Activated T-cell treated with anti-CD3 and anti-CD28 coated beads, Interleukin-2, amount 50 U/mL, for 4 hours (primary cell): ENCODE measurements around the gene GSC. TPM values are rescaled to one million over a fixed set of nuclear protein-coding genes. Genes with fewer than 3 reads are reported as not detected.
"Not testable (repeated sequence)": the region's sequence is repeated elsewhere in the genome, so short reads cannot be mapped to it uniquely, and the experiment has no call there.

Experiments
- ATAC-seq, 2 donors: fragments of 200-7000 bp; cut with Tn5 transposase; one replicate each; pipeline ENCODE4 v1.10.0; 2021
- DNase-seq: peaks from one replicate; pipeline ENCODE4 v3.0.0-alpha.2; 2020
- H3K27me3 Mint-ChIP-seq: one replicate; pipeline ENCODE4 v1.8.0; 2021; ENCODE audit warnings: low read depth, mixed read lengths
- H3K36me3 Mint-ChIP-seq: one replicate; pipeline ENCODE4 v1.8.0; 2022; ENCODE audit warnings: mixed read lengths; ENCODE audit not compliant: insufficient read depth
- H3K4me1 Mint-ChIP-seq: one replicate; pipeline ENCODE4 v1.8.0; 2021; ENCODE audit warnings: low read depth, mixed read lengths
- H3K4me3 Mint-ChIP-seq: one replicate; pipeline ENCODE4 v1.8.0; 2021; ENCODE audit warnings: mild to moderate bottlenecking, moderate library complexity, mixed read lengths
- H3K9me3 Mint-ChIP-seq: one replicate; pipeline ENCODE4 v1.8.0; 2021; ENCODE audit warnings: mixed read lengths
- total RNA-seq, 3 donors: library from RNA; stranded (reverse); gene quantifications; one replicate each; pipeline ENCODE4 v1.2.1, GENCODE V29; 2021

Gene GSC
- not detected for total RNA-seq

DNA sequence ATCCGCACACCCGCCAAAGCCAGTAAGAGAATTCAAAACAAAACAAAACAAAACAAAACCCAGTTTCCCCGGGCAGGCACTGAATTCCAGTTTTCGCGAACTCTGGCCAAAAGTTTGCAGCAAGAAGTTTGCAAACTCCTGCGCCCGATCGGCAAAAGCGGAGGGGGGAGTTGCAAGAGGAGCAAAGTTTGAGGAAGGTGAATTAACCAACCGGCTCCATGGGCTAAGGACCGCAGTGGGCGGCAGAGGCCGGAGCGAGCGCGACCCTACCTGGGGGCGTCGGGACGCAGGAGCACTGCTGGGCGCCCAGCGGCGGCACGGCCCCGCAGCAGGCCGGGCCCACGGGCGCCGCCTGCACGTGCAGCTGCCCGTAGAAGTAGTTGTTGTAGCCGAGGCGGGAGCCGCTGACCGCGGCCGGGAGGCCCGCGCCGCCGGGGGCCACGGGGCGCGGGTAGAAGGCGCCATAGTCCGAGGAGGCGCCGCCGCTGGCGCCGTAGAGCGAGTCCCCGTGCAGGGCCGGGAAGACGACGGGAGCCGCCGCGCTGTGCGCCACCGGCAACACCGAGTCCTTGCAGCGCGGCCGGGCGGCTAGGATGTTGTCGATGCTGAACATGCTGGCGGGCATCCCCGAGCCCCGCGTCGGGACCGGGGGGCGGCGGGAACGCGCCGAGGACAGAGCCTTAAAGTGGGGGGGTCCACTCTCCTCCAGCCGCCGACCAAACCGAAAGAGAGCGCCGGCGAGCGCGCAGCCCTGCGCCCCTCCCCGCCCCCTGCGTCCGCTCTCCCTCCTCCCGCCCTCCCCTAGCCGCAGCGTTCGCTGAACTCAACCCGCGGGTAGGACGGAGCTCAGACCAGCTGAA lies at the start of gene GSC:
TSS of gene GSC (minus strand) at position 723 of the 860 bp plus-strand sequence. CDS start at position 625, 98 bp downstream.
- no peaks in the 10 kb centered on the region for H3K36me3 Mint-ChIP-seq
- peak within 1 kb of the TSS; percentile 68 for H3K4me3 Mint-ChIP-seq
- DNase-seq: no peak
- H3K9me3 Mint-ChIP-seq: no peaks in the 10 kb centered on the region
- peaks cover 13% of the 10 kb centered on the region for H3K4me1 Mint-ChIP-seq
- H3K27me3 Mint-ChIP-seq: peaks cover 80% of the 10 kb centered on the region
- peak; percentile 47 to 52 for ATAC-seq

GRCh38 chr14:94819531-94819930 lies 49.6 kb upstream of the GSC start:
- H3K36me3 Mint-ChIP-seq: no peaks in the 10 kb centered on the region
- no peaks in the 10 kb centered on the region for H3K4me1 Mint-ChIP-seq
- ATAC-seq (no peak), DNase-seq (no peak)
- peaks cover 4% of the 10 kb centered on the region for H3K9me3 Mint-ChIP-seq
- H3K27me3 Mint-ChIP-seq: peaks cover 6% of the 10 kb centered on the region
- no peak overlapping the region for H3K4me3 Mint-ChIP-seq

GRCh38 chr14:94816113-94816512 lies 46.2 kb upstream of the GSC start:
- Mint-ChIP-seq H3K4me3 (no peak overlapping the region), H3K9me3 (no peaks in the 10 kb centered on the region), H3K4me1 (no peaks in the 10 kb centered on the region), H3K27me3 (peaks cover 2% of the 10 kb centered on the region), H3K36me3 (no peaks in the 10 kb centered on the region)
- no peak for DNase-seq
- no peak for ATAC-seq

- no peak for ATAC-seq
- DNase-seq: no peak
- no peaks in the 10 kb centered on the region for H3K36me3 Mint-ChIP-seq
- H3K9me3 Mint-ChIP-seq: no peaks in the 10 kb centered on the region
- H3K4me3 Mint-ChIP-seq: no peak overlapping the region
- no peaks in the 10 kb centered on the region for H3K4me1 Mint-ChIP-seq
- H3K27me3 Mint-ChIP-seq: peaks cover 8% of the 10 kb centered on the region
These were observed 35.9 kb upstream of the GSC start for GRCh38 chr14:94805680-94806288.

- Mint-ChIP-seq H3K4me1 (no peaks in the 10 kb centered on the region), H3K36me3 (no peaks in the 10 kb centered on the region), H3K4me3 (no peak overlapping the region), H3K9me3 (no peaks in the 10 kb centered on the region), H3K27me3 (peaks cover 9% of the 10 kb centered on the region)
- DNase-seq: no peak
- no peak for ATAC-seq
These were observed 31.3 kb upstream of the GSC start for GRCh38 chr14:94801225-94801624.

- H3K4me1 Mint-ChIP-seq, ATAC-seq, H3K4me3 Mint-ChIP-seq, H3K9me3 Mint-ChIP-seq, DNase-seq, H3K36me3 Mint-ChIP-seq: not testable (repeated sequence)
- peaks cover 11% of the 10 kb centered on the region for H3K27me3 Mint-ChIP-seq
These were observed 30.9 kb upstream of the GSC start for GRCh38 chr14:94800764-94801163.

DNA sequence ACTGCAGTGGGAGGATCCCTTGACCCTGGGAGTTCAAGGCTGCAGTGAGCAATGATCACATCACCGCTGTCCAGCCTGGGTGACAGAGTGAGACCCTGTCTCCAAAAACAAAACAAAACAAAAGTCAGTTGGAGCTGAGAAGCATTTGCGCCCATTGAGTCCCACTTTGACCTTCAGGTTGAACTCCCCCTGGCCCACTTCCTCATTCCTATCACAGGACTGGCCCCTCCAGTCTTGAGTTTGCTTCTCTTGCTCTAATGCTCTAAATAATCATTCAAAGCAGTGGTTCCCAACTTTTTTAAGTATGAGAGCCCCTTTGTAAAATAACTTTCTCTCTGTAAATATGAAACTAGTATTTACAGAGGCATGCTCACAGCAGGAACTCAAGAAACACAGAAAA lies 28.0 kb upstream of the GSC start:
- Mint-ChIP-seq H3K27me3 (peaks cover 19% of the 10 kb centered on the region), H3K9me3 (no peaks in the 10 kb centered on the region), H3K36me3 (no peaks in the 10 kb centered on the region), H3K4me3 (no peak overlapping the region), H3K4me1 (no peaks in the 10 kb centered on the region)
- no peak for ATAC-seq
- no peak for DNase-seq

DNA sequence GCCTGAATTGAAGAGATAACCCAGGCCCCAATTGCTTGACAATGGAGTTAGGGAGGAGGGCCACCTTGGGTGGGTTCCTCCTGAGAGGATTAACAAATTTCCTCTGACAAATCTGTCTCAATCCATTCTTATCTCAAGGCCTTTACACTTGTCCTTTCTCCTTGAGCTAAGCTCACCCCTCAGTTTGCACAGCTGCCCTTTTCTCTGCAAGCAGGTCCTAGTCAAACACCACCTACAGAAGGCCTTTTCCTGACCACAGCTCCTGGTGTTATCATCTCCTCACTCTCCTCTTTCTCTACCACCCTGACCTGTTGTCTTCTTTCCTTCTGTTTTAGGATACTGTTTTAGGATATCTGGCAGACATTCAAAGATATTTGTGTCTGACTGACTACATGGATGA lies 26.4 kb upstream of the GSC start:
- H3K9me3 Mint-ChIP-seq: no peaks in the 10 kb centered on the region
- peaks cover 20% of the 10 kb centered on the region for H3K27me3 Mint-ChIP-seq
- H3K36me3 Mint-ChIP-seq: no peaks in the 10 kb centered on the region
- ATAC-seq (no peak), DNase-seq (no peak)
- no peaks in the 10 kb centered on the region for H3K4me1 Mint-ChIP-seq
- H3K4me3 Mint-ChIP-seq: no peak overlapping the region

DNA sequence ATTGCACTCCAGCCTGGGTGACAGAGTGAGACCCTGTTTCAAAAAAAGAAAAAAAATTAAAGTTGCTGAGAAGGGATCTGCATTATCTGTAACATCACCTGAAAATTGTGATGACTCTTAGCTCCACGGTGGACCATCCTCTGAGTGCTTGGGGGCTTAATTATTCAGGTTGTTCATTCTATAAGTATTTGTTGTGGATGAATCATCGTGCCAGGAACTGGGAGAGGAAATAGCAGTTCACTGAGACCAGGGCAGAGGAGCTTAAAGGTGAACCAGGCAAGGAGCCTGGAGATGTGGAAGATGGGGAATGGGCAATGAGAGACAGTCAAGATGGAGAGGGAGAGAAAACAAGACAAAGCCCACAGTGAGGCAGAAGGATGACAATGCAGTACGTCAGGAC lies 25.5 kb upstream of the GSC start:
- ATAC-seq (no peak), DNase-seq (no peak)
- Mint-ChIP-seq H3K4me1 (no peaks in the 10 kb centered on the region), H3K9me3 (no peaks in the 10 kb centered on the region), H3K27me3 (peaks cover 20% of the 10 kb centered on the region), H3K36me3 (no peaks in the 10 kb centered on the region), H3K4me3 (no peak overlapping the region)

DNA sequence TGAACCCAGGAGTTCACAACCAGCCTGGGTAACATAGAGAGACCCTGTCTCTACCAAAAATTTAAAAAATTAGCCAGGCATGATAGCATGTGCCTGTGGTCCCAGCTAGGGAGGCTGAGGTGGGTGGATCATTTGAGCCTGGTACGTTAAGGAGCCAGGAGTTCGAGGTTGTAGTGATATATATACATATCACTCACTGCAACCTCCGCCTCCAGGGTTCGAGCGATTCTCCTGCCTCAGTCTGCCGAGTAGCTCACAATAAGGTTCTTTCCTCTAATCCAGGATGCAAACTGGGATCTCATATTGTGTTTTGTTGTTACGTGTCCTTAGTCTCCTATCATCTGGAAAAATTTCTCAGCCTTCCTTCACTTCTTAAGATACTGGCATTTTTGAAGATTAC lies 24.0 kb upstream of the GSC start:
- ATAC-seq: no peak
- Mint-ChIP-seq H3K9me3 (no peaks in the 10 kb centered on the region), H3K4me1 (no peaks in the 10 kb centered on the region), H3K27me3 (peaks cover 18% of the 10 kb centered on the region), H3K36me3 (no peaks in the 10 kb centered on the region), H3K4me3 (no peak overlapping the region)
- DNase-seq: no peak

GRCh38 chr14:94787655-94788054 lies 17.7 kb upstream of the GSC start:
- Mint-ChIP-seq H3K4me3 (no peak overlapping the region), H3K9me3 (no peaks in the 10 kb centered on the region), H3K4me1 (no peaks in the 10 kb centered on the region), H3K27me3 (peaks cover 6% of the 10 kb centered on the region), H3K36me3 (no peaks in the 10 kb centered on the region)
- DNase-seq (no peak), ATAC-seq (no peak)

DNA sequence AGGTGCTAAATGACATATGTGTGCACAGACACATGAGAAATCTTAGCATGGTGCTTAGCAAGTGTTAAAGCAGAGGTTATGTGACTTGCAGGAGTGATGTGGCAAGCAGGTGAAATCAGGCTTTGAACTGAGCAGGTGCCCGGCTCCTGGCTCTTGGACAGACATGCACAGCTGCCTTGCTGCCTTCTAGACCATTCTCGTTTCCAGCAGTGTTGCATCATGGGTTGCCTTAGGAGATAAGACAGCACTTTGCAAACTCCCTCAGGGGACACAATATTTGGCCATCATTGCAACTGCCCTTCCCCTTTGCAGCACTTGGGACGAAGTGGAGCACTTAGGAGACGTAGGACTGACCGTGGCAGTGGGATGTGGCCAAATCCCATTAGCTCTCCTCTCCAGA lies 17.2 kb upstream of the GSC start:
- peaks cover 6% of the 10 kb centered on the region for H3K27me3 Mint-ChIP-seq
- no peak for DNase-seq
- no peaks in the 10 kb centered on the region for H3K9me3 Mint-ChIP-seq
- H3K4me3 Mint-ChIP-seq: no peak overlapping the region
- no peaks in the 10 kb centered on the region for H3K36me3 Mint-ChIP-seq
- no peaks in the 10 kb centered on the region for H3K4me1 Mint-ChIP-seq
- no peak for ATAC-seq

DNA sequence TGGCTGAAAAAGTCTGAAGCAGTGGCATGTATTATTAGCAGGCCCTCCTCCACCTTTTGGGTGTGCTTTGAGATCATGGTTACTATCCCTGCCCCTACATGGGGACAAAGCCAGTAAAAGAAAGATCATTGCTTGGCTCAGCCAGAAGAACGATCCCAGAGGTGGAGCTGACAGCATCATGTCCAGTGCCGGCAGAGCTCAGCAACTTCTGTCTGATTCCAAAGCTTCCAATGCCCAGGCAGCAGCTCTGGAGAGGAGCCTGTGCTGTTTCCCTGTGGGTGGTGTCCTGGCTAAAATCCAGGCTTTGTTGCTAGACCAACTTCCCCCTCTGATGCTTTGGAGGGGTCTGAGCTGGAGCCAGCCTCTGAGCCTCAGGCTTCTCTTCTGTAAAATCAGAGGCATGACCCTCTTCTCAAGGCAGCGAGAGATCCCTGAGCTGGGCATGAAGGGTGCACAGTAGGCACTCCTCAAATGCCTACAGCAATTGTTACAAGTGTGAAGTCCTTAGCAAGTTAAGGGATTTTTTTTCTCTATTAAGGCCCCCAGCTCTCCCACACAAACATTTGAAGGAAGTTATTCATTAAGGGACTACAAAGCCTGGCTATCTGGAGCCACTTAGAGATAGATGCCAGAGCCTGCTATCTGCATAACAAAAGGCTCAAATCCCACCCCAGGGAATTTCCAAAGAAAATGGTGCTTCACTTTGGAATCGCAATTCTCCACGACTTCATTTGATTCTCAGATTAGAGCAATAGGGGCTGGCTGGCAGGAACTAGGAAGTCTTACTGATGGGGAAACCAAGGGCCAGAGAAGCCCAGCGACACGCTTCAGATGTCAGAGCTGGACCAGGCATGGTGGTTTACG lies 10.9 kb upstream of the GSC start:
- peaks cover 37% of the 10 kb centered on the region for H3K27me3 Mint-ChIP-seq

DNA sequence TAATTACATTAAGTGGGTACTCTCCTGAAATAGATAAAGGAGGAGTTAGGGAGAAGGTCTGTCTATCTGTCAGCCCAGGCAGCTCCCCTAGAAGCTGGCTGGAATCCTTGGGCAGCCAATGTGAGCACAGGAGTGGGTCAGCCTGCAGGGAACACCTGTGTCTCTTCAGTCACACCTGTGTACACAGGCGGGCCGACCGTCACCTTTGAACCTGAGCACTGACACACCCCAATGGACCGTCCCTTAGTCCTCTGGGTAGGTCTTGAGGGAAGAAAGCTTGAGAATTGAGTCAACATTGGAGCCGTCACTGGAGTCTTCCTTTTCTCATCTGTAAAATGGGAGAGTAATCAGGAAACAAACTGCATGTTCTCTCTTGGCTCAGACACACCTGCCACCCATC lies 9.8 kb upstream of the GSC start:
- Mint-ChIP-seq H3K36me3 (no peaks in the 10 kb centered on the region), H3K4me1 (peaks cover 5% of the 10 kb centered on the region), H3K4me3 (no peak overlapping the region), H3K27me3 (peaks cover 48% of the 10 kb centered on the region), H3K9me3 (no peaks in the 10 kb centered on the region)
- DNase-seq: no peak
- no peak for ATAC-seq

More for the DNA sequence above, 10.9 kb upstream of the GSC start:
- Mint-ChIP-seq H3K4me3 (no peak overlapping the region), H3K9me3 (no peaks in the 10 kb centered on the region), H3K36me3 (no peaks in the 10 kb centered on the region), H3K4me1 (peaks cover 1% of the 10 kb centered on the region)
- DNase-seq: no peak
- no peak for ATAC-seq
